CD4-positive, CD25-positive, alpha-beta regulatory T cell (primary cell): ENCODE measurements around the gene UBE2I. TPM values are rescaled to one million over a fixed set of nuclear protein-coding genes. Genes with fewer than 3 reads are reported as not detected.

Experiments
- ATAC-seq, 2 donors: fragments of 150-1000 bp; cut with Tn5 transposase; one replicate each; pipeline ENCODE4 v1.10.0; 2021; ENCODE audit warnings: low read depth in 2 of 2, moderate number of reproducible peaks in 2 of 2, moderate library complexity in 1 of 2
- DNase-seq, 3 donors: peaks; one replicate each; pipeline versions ENCODE4 v3.0.0 to v3.0.0-alpha.2; 2012 to 2022; ENCODE audit warnings: mixed read lengths in 1 of 3
- H3K27ac ChIP-seq: one replicate; pipeline ENCODE4 v1.7.0; 2013; ENCODE audit warnings: mild to moderate bottlenecking, low read length; ENCODE audit not compliant: insufficient read depth, poor library complexity, severe bottlenecking
- H3K27me3 ChIP-seq: one replicate; pipeline ENCODE4 v1.7.0; 2013; ENCODE audit warnings: low read length; ENCODE audit not compliant: control insufficient read depth, insufficient read depth
- H3K36me3 ChIP-seq: one replicate; pipeline ENCODE4 v1.7.0; 2013; ENCODE audit warnings: mild to moderate bottlenecking, low read length, moderate library complexity; ENCODE audit not compliant: control insufficient read depth, insufficient read depth
- H3K4me1 ChIP-seq: 2 replicates; pipeline ENCODE4 v1.7.0; 2013; ENCODE audit warnings: mild to moderate bottlenecking, low read length; ENCODE audit not compliant: insufficient read depth, control insufficient read depth, poor library complexity, severe bottlenecking
- H3K4me3 ChIP-seq: one replicate; pipeline ENCODE4 v1.7.0; 2013; ENCODE audit warnings: low read depth, mild to moderate bottlenecking, low read length, moderate library complexity
- H3K9me3 ChIP-seq, 2 experiments: 1 replicate in 1 of 2; 2 replicates in 1 of 2; pipeline ENCODE4 v1.7.0; 2013; ENCODE audit warnings: low read length in 2 of 2, mild to moderate bottlenecking in 1 of 2, moderate library complexity in 1 of 2; ENCODE audit not compliant: control insufficient read depth in 2 of 2
- H3K27ac Mint-ChIP-seq, 3 donors: one replicate each; pipeline ENCODE4 v1.8.0; 2020 to 2022; ENCODE audit warnings: mild to moderate bottlenecking in 3 of 3, mixed read lengths in 3 of 3, moderate library complexity in 2 of 3
- H3K27me3 Mint-ChIP-seq: one replicate; pipeline ENCODE4 v1.8.0; 2022; ENCODE audit warnings: mild to moderate bottlenecking, mixed read lengths
- H3K36me3 Mint-ChIP-seq: one replicate; pipeline ENCODE4 v1.8.0; 2020; ENCODE audit warnings: mixed read lengths
- H3K4me1 Mint-ChIP-seq, 4 donors: one replicate each; pipeline ENCODE4 v1.8.0; 2020 to 2022; ENCODE audit warnings: mixed read lengths in 4 of 4, mild to moderate bottlenecking in 1 of 4
- H3K4me3 Mint-ChIP-seq, 4 donors: one replicate each; pipeline ENCODE4 v1.8.0; 2020 to 2022; ENCODE audit warnings: mild to moderate bottlenecking in 4 of 4, mixed read lengths in 4 of 4, moderate library complexity in 3 of 4
- H3K9me3 Mint-ChIP-seq, 7 donors: one replicate each; pipeline ENCODE4 v1.8.0; 2020 to 2022; ENCODE audit warnings: mixed read lengths in 7 of 7, mild to moderate bottlenecking in 3 of 7, moderate library complexity in 2 of 7
- polyA plus RNA-seq, 4 donors: library from polyadenylated mRNA; unstranded; fragments of 300-500 nt; fragmentation: Illumina TruSeq; gene quantifications; one replicate each; pipeline ENCODE4 v1.2.3, GENCODE V29; 2021
- total RNA-seq: library from RNA; stranded (reverse); gene quantifications from one replicate; pipeline ENCODE4 v1.2.3, GENCODE V29; 2022

UBE2I gene
- total RNA-seq (205 TPM), polyA plus RNA-seq (100 to 1,000 TPM in 1 of 4 donors, 10 to 100 TPM in 3; 75.5 to 124 (median 89.6) TPM)

- H3K27me3 Mint-ChIP-seq, result peaks cover 5% of the 10 kb centered on the region
- Histone ChIP-seq H3K9me3 (no peaks in the 10 kb centered on the region), H3K27ac (peak within 1 kb of the TSS; percentile 98), H3K4me3 (peak within 1 kb of the TSS; percentile 96), H3K27me3 (no peaks in the 10 kb centered on the region), H3K36me3 (peaks cover 11% of the 10 kb centered on the region), H3K4me1 (peaks cover 48% of the 10 kb centered on the region)
- DNase-seq (peak; percentile 91 to 99 (median 99)), ATAC-seq (peak; percentile 79 to 83)
- peaks cover 4 to 49% (median 19%) of the 10 kb centered on the region in 4 donors for H3K4me1 Mint-ChIP-seq
- peak within 1 kb of the TSS; percentile 96 to 100 (median 99) for H3K27ac Mint-ChIP-seq
- H3K9me3 Mint-ChIP-seq, result peaks cover 0 to 1% (median 0%) of the 10 kb centered on the region in 7 donors
- H3K4me3 Mint-ChIP-seq, result peak within 1 kb of the TSS; percentile 93 to 98 (median 96)
- peaks cover 10% of the 10 kb centered on the region for H3K36me3 Mint-ChIP-seq
Measured at GRCh38 chr16:1308977-1309885, at the start of gene UBE2I. Gene UBE2I, plus strand, starts transcription at chr16:1309636. Its CDS starts 4,395 bp downstream, at chr16:1314031.

- Histone ChIP-seq H3K4me3 (no peak overlapping the region), H3K9me3 (no peaks in the 10 kb centered on the region), H3K27me3 (no peaks in the 10 kb centered on the region), H3K36me3 (no peaks in the 10 kb centered on the region), H3K4me1 (peaks cover 8% of the 10 kb centered on the region), H3K27ac (no peak overlapping the region)
- no peak overlapping the region for H3K27ac Mint-ChIP-seq
- H3K9me3 Mint-ChIP-seq, result peaks cover 0 to 3% (median 0%) of the 10 kb centered on the region in 7 donors
- peaks cover 0 to 7% (median 1%) of the 10 kb centered on the region in 4 donors for H3K4me1 Mint-ChIP-seq
- no peaks in the 10 kb centered on the region for H3K36me3 Mint-ChIP-seq
- DNase-seq (no peak), ATAC-seq (no peak)
- no peak overlapping the region for H3K4me3 Mint-ChIP-seq
- peaks cover 10% of the 10 kb centered on the region for H3K27me3 Mint-ChIP-seq
Measured at GRCh38 chr16:1259760-1260068, 49.7 kb upstream of the UBE2I start.

DNA sequence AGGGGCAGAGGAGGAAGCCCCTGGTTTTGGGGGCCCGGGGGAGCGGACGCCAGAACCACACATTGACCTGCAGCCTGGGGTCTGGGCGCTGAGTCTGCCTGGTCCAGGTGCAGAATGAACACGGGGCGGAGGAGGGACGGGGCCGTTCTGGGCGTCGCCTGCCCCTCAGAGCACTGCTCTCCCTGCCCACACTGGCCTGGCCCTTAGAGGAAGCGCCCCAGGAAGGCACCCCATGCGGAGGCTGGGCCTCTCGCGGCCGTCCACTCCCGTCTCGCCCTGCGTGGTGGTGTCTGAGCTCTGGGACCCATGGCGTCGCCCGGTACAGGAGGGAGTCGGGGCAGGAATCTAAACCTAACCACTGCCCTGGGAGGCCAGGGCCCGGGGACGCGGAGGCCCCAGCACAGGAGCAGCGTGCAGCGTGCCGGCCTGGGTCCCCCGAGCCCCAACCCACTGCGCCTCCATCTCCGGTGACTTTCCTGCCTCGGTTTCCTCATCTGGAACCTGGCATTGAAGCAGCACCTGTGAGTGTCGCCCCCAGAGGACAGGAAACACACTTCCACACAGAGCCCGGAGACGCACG, 49.2 kb upstream of the UBE2I start:
- ATAC-seq (no peak), DNase-seq (no peak)
- H3K4me3 Mint-ChIP-seq, result no peak overlapping the region
- H3K27me3 ChIP-seq, result no peaks in the 10 kb centered on the region
- no peak overlapping the region for H3K27ac ChIP-seq
- no peaks in the 10 kb centered on the region for H3K36me3 ChIP-seq
- H3K27me3 Mint-ChIP-seq, result peaks cover 10% of the 10 kb centered on the region
- no peaks in the 10 kb centered on the region for H3K36me3 Mint-ChIP-seq
- peaks cover 0 to 7% (median 1%) of the 10 kb centered on the region in 4 donors for H3K4me1 Mint-ChIP-seq
- no peaks in the 10 kb centered on the region for H3K9me3 ChIP-seq
- H3K4me3 ChIP-seq, result no peak overlapping the region
- H3K9me3 Mint-ChIP-seq, result peaks cover 0 to 3% (median 0%) of the 10 kb centered on the region in 7 donors
- peaks cover 8% of the 10 kb centered on the region for H3K4me1 ChIP-seq
- H3K27ac Mint-ChIP-seq, result no peak overlapping the region

DNA sequence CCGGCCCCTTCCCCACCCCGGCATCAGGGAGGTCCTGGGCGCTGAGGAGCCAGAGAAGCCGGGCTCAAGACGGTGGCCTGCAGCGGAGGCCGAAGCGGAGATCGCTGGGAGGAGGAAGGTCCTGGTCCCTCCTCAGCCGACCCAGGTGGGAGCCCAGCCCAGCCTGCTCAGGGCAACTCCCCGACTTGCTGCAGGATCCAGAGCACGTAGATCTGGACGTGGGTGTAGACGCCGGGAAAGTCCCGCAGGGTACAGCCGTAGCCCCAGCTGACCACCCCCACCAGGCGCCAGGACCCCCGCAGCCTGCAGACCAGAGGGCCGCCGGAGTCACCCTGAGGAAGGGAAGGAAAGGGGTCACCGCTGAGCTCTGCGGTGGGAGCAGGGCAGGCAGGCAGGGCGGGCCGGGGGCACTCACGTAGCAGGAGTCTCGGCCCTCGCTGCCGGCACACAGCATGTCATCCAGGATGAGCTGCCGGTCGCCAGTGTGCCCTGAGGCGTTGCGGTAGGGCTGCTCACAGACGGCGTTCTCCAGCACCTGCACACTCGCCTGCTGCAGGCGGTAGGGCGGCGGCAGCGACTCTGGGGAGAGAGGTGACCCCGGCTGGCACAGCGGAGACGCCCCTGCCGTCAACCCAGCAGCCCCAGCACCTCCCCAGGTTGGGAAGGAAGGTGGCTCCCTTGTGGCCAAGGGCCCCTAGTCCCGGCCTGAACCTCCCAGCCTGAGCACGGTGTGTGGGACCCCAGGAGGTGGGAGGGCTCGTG, 48.1 kb upstream of the UBE2I start:
- H3K36me3 Mint-ChIP-seq, result no peaks in the 10 kb centered on the region
- no peak overlapping the region for H3K4me3 Mint-ChIP-seq
- peaks cover 0 to 7% (median 1%) of the 10 kb centered on the region in 4 donors for H3K4me1 Mint-ChIP-seq
- H3K4me3 ChIP-seq, result no peak overlapping the region
- peak in 1 of 3 donors; percentile 7 for DNase-seq
- no peak overlapping the region for H3K27ac Mint-ChIP-seq
- H3K27me3 ChIP-seq, result no peaks in the 10 kb centered on the region
- peaks cover 10% of the 10 kb centered on the region for H3K27me3 Mint-ChIP-seq
- no peak for ATAC-seq
- no peaks in the 10 kb centered on the region for H3K9me3 ChIP-seq
- no peak overlapping the region for H3K27ac ChIP-seq
- H3K36me3 ChIP-seq, result no peaks in the 10 kb centered on the region
- H3K4me1 ChIP-seq, result peaks cover 8% of the 10 kb centered on the region
- H3K9me3 Mint-ChIP-seq, result peaks cover 0 to 3% (median 0%) of the 10 kb centered on the region in 7 donors

- Mint-ChIP-seq H3K9me3 (peaks cover 0 to 3% (median 0%) of the 10 kb centered on the region in 7 donors), H3K4me1 (peaks cover 0 to 7% (median 1%) of the 10 kb centered on the region in 4 donors), H3K4me3 (no peak overlapping the region), H3K36me3 (no peaks in the 10 kb centered on the region), H3K27me3 (peaks cover 10% of the 10 kb centered on the region), H3K27ac (no peak overlapping the region)
- Histone ChIP-seq H3K4me3 (no peak overlapping the region), H3K36me3 (no peaks in the 10 kb centered on the region), H3K27ac (no peak overlapping the region), H3K27me3 (no peaks in the 10 kb centered on the region), H3K9me3 (no peaks in the 10 kb centered on the region), H3K4me1 (peaks cover 8% of the 10 kb centered on the region)
- DNase-seq (no peak), ATAC-seq (no peak)
Measured at GRCh38 chr16:1262210-1262845, 47.1 kb upstream of the UBE2I start.

GRCh38 chr16:1262846-1263221, 46.6 kb upstream of the UBE2I start:
- Mint-ChIP-seq H3K9me3 (peaks cover 0 to 3% (median 0%) of the 10 kb centered on the region in 7 donors), H3K27ac (no peak overlapping the region), H3K36me3 (no peaks in the 10 kb centered on the region), H3K4me1 (peaks cover 0 to 7% (median 1%) of the 10 kb centered on the region in 4 donors), H3K4me3 (no peak overlapping the region), H3K27me3 (peaks cover 10% of the 10 kb centered on the region)
- no peaks in the 10 kb centered on the region for H3K36me3 ChIP-seq
- H3K27me3 ChIP-seq, result no peaks in the 10 kb centered on the region
- H3K27ac ChIP-seq, result no peak overlapping the region
- H3K4me1 ChIP-seq, result peaks cover 8% of the 10 kb centered on the region
- no peak for DNase-seq
- no peak overlapping the region for H3K4me3 ChIP-seq
- no peak for ATAC-seq
- no peaks in the 10 kb centered on the region for H3K9me3 ChIP-seq

DNA sequence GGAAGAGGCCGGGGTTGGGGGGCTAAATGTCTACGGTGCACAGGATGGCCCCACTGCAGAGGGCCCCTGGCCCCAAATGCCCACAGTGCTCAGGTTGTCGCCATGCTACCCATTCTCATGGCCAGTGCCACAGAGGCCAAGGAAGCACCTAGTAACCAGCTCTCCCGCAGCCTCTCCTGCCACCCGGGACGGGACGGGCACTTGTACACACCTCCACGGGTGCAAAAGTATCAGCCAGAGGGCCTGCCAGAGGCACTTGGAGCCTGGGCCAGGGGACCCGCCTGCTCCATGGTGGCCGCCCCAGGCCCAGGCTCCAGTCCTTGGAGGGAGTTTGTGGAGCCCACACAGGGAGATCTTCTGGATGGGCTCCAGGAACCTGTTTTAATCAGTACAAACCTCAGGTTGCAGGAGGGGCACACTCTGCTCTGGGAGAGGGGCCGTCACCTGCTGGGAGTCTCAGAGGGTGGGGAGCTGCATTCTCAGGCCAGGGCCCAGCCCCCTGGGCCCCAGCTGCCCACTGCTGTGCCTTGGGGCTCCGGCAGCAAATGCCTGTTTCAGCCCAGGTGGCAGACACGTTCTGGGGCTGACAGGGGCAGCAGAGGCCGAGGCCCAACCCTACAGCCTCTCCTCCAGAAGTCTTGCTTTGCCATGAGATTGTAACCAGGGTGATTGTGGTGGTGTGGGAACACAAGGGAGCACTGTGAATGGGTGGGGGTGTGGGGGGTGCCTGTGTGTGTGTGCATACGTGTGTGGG, 45.7 kb upstream of the UBE2I start:
- ATAC-seq (no peak), DNase-seq (no peak)
- no peaks in the 10 kb centered on the region for H3K36me3 Mint-ChIP-seq
- peaks cover 10% of the 10 kb centered on the region for H3K27me3 Mint-ChIP-seq
- peaks cover 0 to 3% (median 0%) of the 10 kb centered on the region in 7 donors for H3K9me3 Mint-ChIP-seq
- Histone ChIP-seq H3K9me3 (no peaks in the 10 kb centered on the region), H3K36me3 (no peaks in the 10 kb centered on the region), H3K27ac (no peak overlapping the region), H3K4me1 (peaks cover 7% of the 10 kb centered on the region), H3K27me3 (no peaks in the 10 kb centered on the region), H3K4me3 (no peak overlapping the region)
- peaks cover 0 to 7% (median under 1%) of the 10 kb centered on the region in 4 donors for H3K4me1 Mint-ChIP-seq
- no peak overlapping the region for H3K4me3 Mint-ChIP-seq
- no peak overlapping the region for H3K27ac Mint-ChIP-seq
